Stomach smooth muscle (tissue), 2 donors: Measurements from ENCODE around the gene FUS.
"Not testable (repeated sequence)": the region's sequence is repeated elsewhere in the genome, so short reads cannot be mapped to it uniquely, and the experiment has no call there.

Source experiments
- H3K27ac ChIP-seq: one replicate; pipeline ENCODE4 v1.7.0; 2013; ENCODE audit warnings: mild to moderate bottlenecking, low read length, inconsistent platforms
- H3K27me3 ChIP-seq, 2 donors: one replicate each; pipeline ENCODE4 v1.7.0; 2013; ENCODE audit warnings: low read length in 2 of 2; ENCODE audit not compliant: insufficient read depth in 2 of 2, control insufficient read depth in 1 of 2
- H3K36me3 ChIP-seq, 2 donors: one replicate each; pipeline ENCODE4 v1.7.0; 2013; ENCODE audit warnings: low read length in 2 of 2; ENCODE audit not compliant: control insufficient read depth in 2 of 2, insufficient read depth in 2 of 2
- H3K4me1 ChIP-seq: one replicate; pipeline ENCODE4 v1.7.0; 2013; ENCODE audit warnings: low read length; ENCODE audit not compliant: control insufficient read depth, insufficient read depth
- H3K4me3 ChIP-seq, 2 donors: one replicate each; pipeline ENCODE4 v1.7.0; 2013; ENCODE audit warnings: low read length in 2 of 2
- H3K9ac ChIP-seq, 2 donors: one replicate each; pipeline ENCODE4 v1.7.0; 2013; ENCODE audit warnings: low read length in 2 of 2, mild to moderate bottlenecking in 1 of 2
- H3K9me3 ChIP-seq, 2 donors: one replicate each; pipeline ENCODE4 v1.7.0; 2013; ENCODE audit warnings: low read length in 2 of 2; ENCODE audit not compliant: control insufficient read depth in 2 of 2
- donor health status: healthy.
- donor health status: Pancreatic carcinoma.

FUS gene

DNA sequence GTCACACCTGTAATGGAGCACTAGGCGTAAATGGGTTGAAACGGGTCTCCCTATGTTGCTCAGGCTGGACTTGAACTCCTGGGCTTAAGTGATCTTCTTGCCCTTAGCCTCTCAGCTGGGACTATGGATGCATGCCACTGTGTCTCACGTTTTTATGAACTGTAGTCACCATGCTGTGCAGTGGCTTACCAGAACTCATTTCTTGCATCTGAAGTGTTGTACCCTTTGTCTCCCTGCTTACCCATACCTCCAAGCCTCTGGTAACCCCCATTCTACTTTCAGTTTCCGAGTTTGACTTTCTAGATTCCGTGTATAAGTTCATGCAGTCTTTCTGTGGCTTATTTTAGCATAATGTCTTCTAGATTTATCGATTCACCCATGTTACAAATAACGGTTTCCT is 15.0 kb downstream of the FUS start:
- Histone ChIP-seq H3K36me3 (peaks cover 56 to 62% of the 10 kb centered on the region in 2 donors), H3K27me3 (no peaks in the 10 kb centered on the region), H3K4me3 (no peak overlapping the region), H3K27ac (no peak overlapping the region), H3K9me3 (no peaks in the 10 kb centered on the region), H3K9ac (no peak overlapping the region), H3K4me1 (no peaks in the 10 kb centered on the region)

- peaks cover 47 to 52% of the 10 kb centered on the region in 2 donors for H3K36me3 ChIP-seq
- H3K27ac ChIP-seq, H3K9ac ChIP-seq, H3K4me3 ChIP-seq, H3K9me3 ChIP-seq, H3K4me1 ChIP-seq, H3K27me3 ChIP-seq: not testable (repeated sequence)
These were observed 15.9 kb downstream of the FUS start for GRCh38 chr16:31195861-31196260.

DNA sequence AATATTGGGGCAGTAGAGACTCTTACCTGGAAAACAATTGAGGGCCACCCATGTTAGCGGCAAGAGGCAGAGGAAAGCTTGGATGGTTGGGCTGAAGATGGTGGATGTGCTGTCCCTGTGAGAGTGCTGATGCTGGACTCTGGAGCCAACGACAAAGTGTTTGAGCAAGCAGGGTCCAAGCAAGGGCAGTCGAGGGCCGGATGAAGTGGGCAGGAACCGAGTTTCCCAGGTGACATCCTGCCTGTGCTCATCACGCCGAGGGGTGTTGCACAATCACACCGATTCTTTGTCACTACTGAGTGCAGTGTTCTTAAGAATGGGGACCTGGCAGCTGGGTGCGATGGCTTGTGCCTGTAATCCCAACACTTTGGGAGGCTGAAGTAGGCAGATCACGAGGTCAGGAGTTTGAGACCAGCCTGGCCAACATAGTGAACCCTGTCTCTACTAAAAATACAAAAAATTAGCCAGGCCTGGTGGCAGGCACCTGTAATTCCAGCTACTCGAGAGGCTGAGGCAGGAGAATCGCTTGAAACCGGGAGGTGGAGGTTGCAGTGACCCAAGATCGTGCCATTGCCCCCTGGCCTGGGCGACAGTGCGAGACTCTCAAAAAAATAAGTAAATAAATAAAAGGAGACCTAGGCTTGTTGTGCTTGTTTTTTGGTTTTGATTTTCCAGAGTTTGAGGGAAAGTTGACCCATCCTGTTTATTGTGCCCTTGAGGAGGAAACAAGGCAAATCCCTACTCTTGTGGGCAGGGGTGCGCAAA is 16.6 kb downstream of the FUS start:
- no peaks in the 10 kb centered on the region for H3K9me3 ChIP-seq
- no peak overlapping the region for H3K4me3 ChIP-seq
- H3K4me1 ChIP-seq, result peaks cover 6% of the 10 kb centered on the region
- H3K9ac ChIP-seq, result no peak overlapping the region
- no peak overlapping the region for H3K27ac ChIP-seq
- peaks cover 40 to 46% of the 10 kb centered on the region in 2 donors for H3K36me3 ChIP-seq
- no peaks in the 10 kb centered on the region for H3K27me3 ChIP-seq

DNA sequence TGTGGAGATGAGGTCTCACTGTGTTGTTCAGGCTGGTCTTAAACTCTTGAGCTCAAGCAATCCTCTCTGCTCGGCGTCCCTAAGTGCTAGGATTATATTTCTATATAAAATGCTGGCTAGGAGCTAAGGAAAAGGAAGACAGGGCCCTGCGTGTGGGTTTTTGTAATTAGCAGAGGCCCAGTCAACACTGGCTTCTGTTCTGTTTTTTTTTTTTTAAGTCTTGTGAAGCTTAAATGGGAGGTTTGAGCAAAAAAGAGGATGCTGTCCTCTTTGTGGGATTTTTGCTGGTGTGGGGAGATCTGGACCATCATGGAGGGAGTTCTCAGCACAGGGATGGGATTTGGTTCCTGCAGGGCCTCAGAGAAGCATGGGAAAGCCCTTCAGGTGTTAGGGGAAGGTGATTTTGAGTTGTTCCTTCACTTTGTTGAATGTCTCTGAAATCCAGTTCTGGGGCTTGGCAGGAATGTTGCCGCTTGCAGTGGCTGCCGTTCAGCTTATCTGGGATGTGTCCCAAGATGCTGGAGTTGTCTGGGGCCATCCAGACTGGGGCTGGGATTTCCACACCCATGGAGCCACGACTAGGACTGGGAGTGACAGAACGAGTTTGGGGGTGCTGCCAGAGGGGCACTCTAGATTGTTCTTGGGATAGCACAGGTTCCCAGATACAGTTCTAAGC is 18.4 kb downstream of the FUS start:
- Histone ChIP-seq H3K4me3 (no peak overlapping the region), H3K9me3 (no peaks in the 10 kb centered on the region), H3K36me3 (peaks cover 27 to 32% of the 10 kb centered on the region in 2 donors), H3K9ac (no peak overlapping the region), H3K4me1 (peaks cover 21% of the 10 kb centered on the region), H3K27ac (no peak overlapping the region), H3K27me3 (peaks cover 6 to 10% of the 10 kb centered on the region in 2 donors)

- Histone ChIP-seq H3K36me3 (peaks cover 21 to 23% of the 10 kb centered on the region in 2 donors), H3K4me3 (no peak overlapping the region), H3K27me3 (peaks cover 6 to 10% of the 10 kb centered on the region in 2 donors), H3K9ac (no peak overlapping the region), H3K9me3 (no peaks in the 10 kb centered on the region), H3K27ac (no peak overlapping the region), H3K4me1 (peaks cover 21% of the 10 kb centered on the region)
These were observed 19.6 kb downstream of the FUS start for GRCh38 chr16:31199430-31200041.

DNA sequence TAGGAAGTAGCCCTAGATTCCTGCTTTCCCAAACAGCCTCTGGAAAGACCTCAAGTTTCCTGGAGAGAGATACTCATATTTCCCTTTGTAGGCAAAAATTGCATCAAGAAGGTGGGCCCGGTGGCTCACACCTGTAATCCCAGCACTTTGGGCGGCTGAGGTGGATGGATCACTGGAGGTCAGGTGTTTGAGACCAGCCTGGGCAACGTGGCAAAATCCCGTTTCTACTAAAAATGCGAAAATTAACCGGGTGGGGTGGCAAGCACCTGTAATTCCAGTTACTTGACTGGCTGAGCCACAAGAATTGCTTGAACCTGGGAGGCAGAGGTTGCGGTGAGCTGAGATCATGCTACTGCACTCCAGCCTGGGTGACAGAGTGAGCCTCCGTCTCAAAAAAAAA is 20.2 kb downstream of the FUS start:
- not testable (repeated sequence) for H3K27ac ChIP-seq, H3K9ac ChIP-seq, H3K4me3 ChIP-seq, H3K9me3 ChIP-seq
- Histone ChIP-seq H3K4me1 (peaks cover 21% of the 10 kb centered on the region), H3K36me3 (peaks cover 16 to 18% of the 10 kb centered on the region in 2 donors), H3K27me3 (peaks cover 6 to 10% of the 10 kb centered on the region in 2 donors)

GRCh38 chr16:31200821-31201568 is 21.1 kb downstream of the FUS start:
- H3K27me3 ChIP-seq, result peaks cover 6 to 10% of the 10 kb centered on the region in 2 donors
- H3K27ac ChIP-seq, result no peak overlapping the region
- peaks cover 21% of the 10 kb centered on the region for H3K4me1 ChIP-seq
- H3K9ac ChIP-seq, result no peak overlapping the region
- no peak overlapping the region for H3K4me3 ChIP-seq
- peaks cover 12 to 13% of the 10 kb centered on the region in 2 donors for H3K36me3 ChIP-seq
- H3K9me3 ChIP-seq, result no peaks in the 10 kb centered on the region

- peak overlapping the region in 1 of 2 donors; percentile 29 for H3K9ac ChIP-seq
- H3K36me3 ChIP-seq, result peaks cover 6 to 8% of the 10 kb centered on the region in 2 donors
- H3K27ac ChIP-seq, result no peak overlapping the region
- H3K27me3 ChIP-seq, result peaks cover 7 to 10% of the 10 kb centered on the region in 2 donors
- peak overlapping the region; percentile 69 to 83 for H3K4me3 ChIP-seq
- H3K4me1 ChIP-seq, result peaks cover 21% of the 10 kb centered on the region
- no peaks in the 10 kb centered on the region for H3K9me3 ChIP-seq
These were observed 21.9 kb downstream of the FUS start for GRCh38 chr16:31201582-31202413.

DNA sequence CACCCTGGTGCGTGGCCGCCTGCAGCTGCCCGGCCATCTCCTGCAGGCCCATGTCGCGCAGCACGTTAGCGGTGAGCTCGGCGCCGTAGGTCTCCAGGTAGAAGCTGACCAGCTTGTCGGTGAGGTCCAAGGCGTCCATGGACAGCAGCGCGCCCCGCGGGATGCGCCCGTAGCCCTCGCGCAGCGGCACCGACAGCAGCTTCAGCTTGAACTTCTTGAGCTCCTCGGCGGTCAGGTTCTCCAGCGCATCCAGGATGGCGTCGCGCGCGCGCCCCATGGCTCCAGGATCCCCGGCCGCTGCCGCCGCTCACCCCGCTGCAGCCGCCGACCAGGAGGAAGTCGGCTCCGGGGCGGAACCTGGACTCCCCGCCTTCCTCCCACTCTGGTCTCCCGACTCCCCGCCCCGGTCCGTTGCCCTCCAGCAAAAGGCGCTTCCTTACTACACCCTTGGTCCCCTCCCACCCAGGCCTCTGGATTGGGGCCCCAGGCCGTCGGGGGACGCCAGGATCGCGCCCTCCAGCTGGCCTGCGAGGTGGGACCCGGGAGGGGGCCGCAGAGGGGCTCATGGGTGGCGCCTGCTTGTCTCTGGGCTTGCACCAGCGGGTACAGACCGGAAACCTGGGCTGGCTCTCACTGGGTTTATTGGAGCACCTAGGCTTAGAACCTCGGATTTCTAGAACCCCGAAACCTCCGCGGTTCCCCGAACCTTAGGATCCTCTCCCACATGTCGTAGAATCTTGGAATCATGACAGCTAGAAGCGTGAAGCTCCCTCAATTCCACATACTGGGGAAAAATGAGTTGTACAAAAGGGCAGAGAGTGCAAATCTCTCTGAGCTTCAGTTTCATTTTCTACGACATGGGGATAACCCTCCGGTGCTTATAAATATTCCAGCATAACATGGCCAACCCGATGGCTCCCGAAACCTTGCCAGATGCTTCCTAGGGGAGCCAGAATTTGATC is 22.8 kb downstream of the FUS start, which contains the start of gene PYCARD:
Gene PYCARD, minus strand, starts transcription at position 347 of the 962 bp plus-strand sequence. Its CDS starts 70 bp downstream, at position 277.
- peaks cover 21% of the 10 kb centered on the region for H3K4me1 ChIP-seq
- H3K27me3 ChIP-seq, result peaks cover 10 to 15% of the 10 kb centered on the region in 2 donors
- H3K4me3 ChIP-seq, result peak within 1 kb of the TSS; percentile 69 to 83
- H3K9me3 ChIP-seq, result no peaks in the 10 kb centered on the region
- no peak within 1 kb of the TSS for H3K27ac ChIP-seq
- peak within 1 kb of the TSS; percentile 42 to 44 for H3K9ac ChIP-seq
- H3K36me3 ChIP-seq, result peaks cover 5 to 8% of the 10 kb centered on the region in 2 donors
